ENCODE data around the gene FCRL5. TPM values are rescaled to one million over a fixed set of nuclear protein-coding genes. Genes with fewer than 3 reads are reported as not detected.

Gene FCRL5
- total RNA-seq, 1 donor from 2014 or later, result not detected

DNA sequence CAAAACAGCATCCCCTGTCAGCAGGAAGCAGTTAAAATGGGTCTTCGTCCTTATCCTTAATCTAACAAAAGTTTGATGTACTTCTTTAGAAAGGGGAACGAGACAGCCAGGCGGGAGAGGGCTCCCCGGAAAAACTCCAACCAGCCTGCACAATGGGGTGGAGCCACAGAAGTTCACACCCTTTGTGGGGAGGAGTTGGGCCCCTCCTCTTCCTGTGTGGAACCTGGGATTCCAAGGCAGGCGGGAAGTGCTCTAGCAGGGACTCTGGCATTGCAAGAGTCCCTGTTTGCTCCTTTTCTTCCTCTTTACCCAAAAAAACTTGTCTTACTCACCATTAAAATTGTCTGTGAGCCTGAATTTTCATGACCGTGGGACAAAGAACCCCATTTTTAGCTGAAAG, 47.7 kb downstream of the FCRL5 start:
- Mint-ChIP-seq H3K4me3 (ENCODE audit: unreplicated experiment) (no peak overlapping the region), H3K9me3 (ENCODE audit: low read depth) (no peaks in the 10 kb centered on the region), H3K36me3 (ENCODE audit: low read depth) (no peaks in the 10 kb centered on the region), H3K4me1 (ENCODE audit: low read depth) (no peaks in the 10 kb centered on the region), H3K27ac (ENCODE audit: unreplicated experiment) (no peak overlapping the region), H3K27me3 (ENCODE audit: low read depth) (peaks cover 48% of the 10 kb centered on the region)
- TF ChIP-seq CTCF (IDR thresholded peaks at IDR 0.05), result no peak
- DNase-seq (ENCODE audit: low spot score), result no peak

DNA sequence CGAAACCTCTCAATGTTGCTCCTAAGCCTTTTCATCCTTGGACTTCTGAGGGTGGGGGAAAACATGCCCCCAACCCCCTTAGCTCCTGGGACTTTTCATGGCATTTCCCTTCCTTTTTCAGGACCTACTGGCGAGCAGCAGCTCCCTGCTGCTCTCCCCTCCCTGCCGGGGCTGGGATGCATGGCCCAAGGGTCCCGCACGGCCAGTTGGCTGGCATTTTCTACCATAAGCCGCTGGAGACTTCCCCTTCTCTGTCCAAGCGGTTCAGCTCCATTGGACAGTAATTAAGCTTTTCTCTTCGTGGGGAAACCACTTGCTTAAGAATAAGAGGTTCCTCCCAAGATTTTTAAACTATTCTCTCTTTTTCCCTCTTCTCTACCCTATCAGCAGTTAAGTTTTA, 52.8 kb downstream of the FCRL5 start:
- H3K27me3 Mint-ChIP-seq (ENCODE audit: low read depth), result peaks cover 52% of the 10 kb centered on the region
- no peak overlapping the region for H3K27ac Mint-ChIP-seq (ENCODE audit: unreplicated experiment)
- H3K9me3 Mint-ChIP-seq (ENCODE audit: low read depth), result no peaks in the 10 kb centered on the region
- no peak overlapping the region for H3K4me3 Mint-ChIP-seq (ENCODE audit: unreplicated experiment)
- DNase-seq (ENCODE audit: low spot score), result no peak
- no peaks in the 10 kb centered on the region for H3K36me3 Mint-ChIP-seq (ENCODE audit: low read depth)
- no peak for TF ChIP-seq CTCF (IDR thresholded peaks at IDR 0.05)
- no peaks in the 10 kb centered on the region for H3K4me1 Mint-ChIP-seq (ENCODE audit: low read depth)

DNA sequence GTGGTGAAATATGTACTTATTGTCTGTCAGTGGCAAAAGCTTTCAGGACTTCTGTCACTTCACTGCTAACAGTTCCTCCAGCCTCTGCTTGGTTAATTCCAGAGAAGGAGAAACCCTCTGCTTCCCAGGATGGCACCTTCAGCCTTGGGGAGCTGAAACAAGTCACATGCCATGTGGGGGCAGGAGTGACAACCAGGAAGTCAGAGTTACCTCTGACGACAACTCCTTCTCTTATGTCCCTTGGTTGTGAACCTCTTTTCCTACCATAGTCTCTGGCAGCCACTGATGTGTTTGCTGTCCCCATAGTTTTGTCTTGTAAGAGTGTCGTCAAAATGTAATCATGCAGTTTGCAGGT, 53.6 kb downstream of the FCRL5 start:
- Mint-ChIP-seq H3K4me1 (ENCODE audit: low read depth) (no peaks in the 10 kb centered on the region), H3K4me3 (ENCODE audit: unreplicated experiment) (no peak overlapping the region), H3K27me3 (ENCODE audit: low read depth) (peaks cover 59% of the 10 kb centered on the region), H3K9me3 (ENCODE audit: low read depth) (no peaks in the 10 kb centered on the region), H3K27ac (ENCODE audit: unreplicated experiment) (no peak overlapping the region), H3K36me3 (ENCODE audit: low read depth) (no peaks in the 10 kb centered on the region)
- no peak for DNase-seq (ENCODE audit: low spot score)
- TF ChIP-seq CTCF (IDR thresholded peaks at IDR 0.05), result no peak

DNA sequence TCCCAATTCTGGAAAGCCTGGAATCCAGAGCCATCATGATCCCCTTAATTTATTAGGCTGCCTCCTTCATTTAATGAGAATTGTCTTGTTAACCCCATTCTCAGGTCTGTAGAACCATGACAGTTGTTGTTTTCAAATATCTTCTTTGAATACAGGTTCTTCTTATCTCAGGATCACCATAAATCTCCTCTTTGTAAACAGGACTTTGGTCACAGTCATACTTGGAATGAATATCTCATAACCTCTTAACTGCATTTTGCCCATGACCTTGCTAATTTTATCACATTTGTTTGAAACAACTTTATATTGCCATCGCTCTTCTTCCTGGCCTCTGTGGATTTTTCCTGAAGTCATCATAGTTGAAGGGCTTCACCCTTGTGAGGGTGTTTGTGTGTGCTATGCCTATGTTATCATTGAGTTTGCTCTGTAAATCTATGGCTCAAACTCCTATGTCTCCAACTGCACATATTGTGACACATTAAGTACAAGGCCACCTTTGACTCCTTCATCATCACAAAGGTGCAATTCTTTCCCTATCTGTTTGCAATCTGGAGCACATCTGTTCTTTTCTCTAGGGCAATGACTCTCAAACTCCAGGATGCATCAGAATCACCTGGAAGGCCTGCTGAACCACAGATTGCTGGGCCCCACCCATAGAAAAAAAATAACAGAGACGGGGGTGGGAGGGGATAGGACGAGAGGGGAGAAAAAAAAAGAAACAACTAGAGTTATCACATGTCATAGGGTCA, 54.2 kb downstream of the FCRL5 start:
- DNase-seq (ENCODE audit: low spot score), result no peak
- Mint-ChIP-seq H3K27me3 (ENCODE audit: low read depth) (peaks cover 64% of the 10 kb centered on the region), H3K9me3 (ENCODE audit: low read depth) (no peaks in the 10 kb centered on the region), H3K27ac (ENCODE audit: unreplicated experiment) (no peak overlapping the region), H3K4me3 (ENCODE audit: unreplicated experiment) (no peak overlapping the region), H3K4me1 (ENCODE audit: low read depth) (no peaks in the 10 kb centered on the region), H3K36me3 (ENCODE audit: low read depth) (no peaks in the 10 kb centered on the region)
- no peak for TF ChIP-seq CTCF (IDR thresholded peaks at IDR 0.05)

DNA sequence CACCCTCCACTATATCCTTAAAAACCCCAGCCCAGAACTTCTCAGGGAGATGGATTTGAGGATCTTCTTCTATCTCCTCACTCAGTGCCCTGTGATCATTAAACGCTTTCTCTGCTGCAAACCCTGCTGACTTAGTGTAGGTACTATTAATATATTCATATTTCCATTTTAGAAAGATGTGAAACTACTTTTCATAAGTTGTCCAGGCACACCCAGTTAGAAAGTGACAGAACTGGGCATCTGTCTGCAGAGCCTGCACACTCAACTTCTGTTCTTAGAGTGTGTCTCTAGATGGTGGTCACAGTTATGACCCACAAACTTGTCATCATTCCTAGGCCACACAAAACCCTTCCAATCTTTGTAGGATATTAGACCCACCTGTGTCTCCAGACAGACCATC, 55.0 kb downstream of the FCRL5 start:
- H3K4me3 Mint-ChIP-seq (ENCODE audit: unreplicated experiment), result no peak overlapping the region
- DNase-seq (ENCODE audit: low spot score), result no peak
- H3K9me3 Mint-ChIP-seq (ENCODE audit: low read depth), result no peaks in the 10 kb centered on the region
- H3K36me3 Mint-ChIP-seq (ENCODE audit: low read depth), result no peaks in the 10 kb centered on the region
- H3K4me1 Mint-ChIP-seq (ENCODE audit: low read depth), result no peaks in the 10 kb centered on the region
- peaks cover 68% of the 10 kb centered on the region for H3K27me3 Mint-ChIP-seq (ENCODE audit: low read depth)
- H3K27ac Mint-ChIP-seq (ENCODE audit: unreplicated experiment), result no peak overlapping the region
- TF ChIP-seq CTCF (IDR thresholded peaks at IDR 0.05), result no peak

All from chondrocyte (in vitro differentiated cells).